ENCODE measurements around the gene DOK6. TPM values are rescaled to one million over a fixed set of nuclear protein-coding genes. Genes with fewer than 3 reads are reported as not detected.
A peak's percentile ranks its signal among the peaks of the same experiment; 100 is the strongest.

DOK6 gene
- total RNA-seq, 1 donor from 2014 or later = 8.9 TPM

DNA sequence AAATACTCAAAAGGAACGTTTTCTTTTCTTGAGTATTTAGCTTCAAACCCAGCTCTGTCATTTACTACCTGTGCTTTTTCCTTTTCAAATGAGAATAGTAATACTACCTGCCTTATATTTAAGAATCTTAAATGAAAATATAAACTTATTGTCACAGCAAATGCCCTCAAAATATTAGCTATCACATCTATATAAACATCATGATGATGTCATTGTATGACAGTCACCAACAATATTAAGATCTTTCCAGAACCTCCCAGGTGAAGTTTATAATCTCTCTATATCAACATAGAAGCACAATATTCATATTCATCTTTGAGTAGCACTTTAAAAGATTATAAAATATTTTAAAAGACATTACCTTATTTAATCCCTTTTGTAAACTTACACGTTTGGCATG lies 92.2 kb downstream of the DOK6 start:
- Mint-ChIP-seq H3K27ac (ENCODE audit: unreplicated experiment) (no peak overlapping the region), H3K4me3 (ENCODE audit: unreplicated experiment) (no peak overlapping the region), H3K9me3 (ENCODE audit: low read depth) (no peaks in the 10 kb centered on the region), H3K27me3 (ENCODE audit: low read depth) (no peaks in the 10 kb centered on the region), H3K36me3 (ENCODE audit: low read depth) (no peaks in the 10 kb centered on the region), H3K4me1 (ENCODE audit: low read depth) (peaks cover 14% of the 10 kb centered on the region)
- no peak for TF ChIP-seq CTCF (IDR thresholded peaks at IDR 0.05)
- DNase-seq (ENCODE audit: low spot score) = no peak

DNA sequence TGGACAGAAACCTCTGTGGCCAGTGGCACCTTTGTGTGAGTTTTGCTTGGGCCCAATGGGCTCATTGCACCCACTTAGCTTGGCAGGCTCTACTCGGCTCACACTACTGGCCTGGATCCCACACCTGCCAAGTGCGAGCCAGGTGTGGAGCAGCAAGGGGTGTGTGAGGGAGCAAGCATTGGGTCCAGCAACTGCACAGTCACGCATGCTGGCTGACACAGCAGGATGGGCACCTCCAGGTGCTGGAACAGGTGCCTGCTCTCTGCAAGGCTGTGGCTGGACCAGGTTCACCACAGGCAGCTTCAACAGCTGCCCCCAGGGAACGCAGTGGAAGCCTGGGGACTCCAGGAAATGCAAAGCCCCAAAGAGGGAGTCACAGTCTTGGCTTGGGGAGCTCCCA lies 94.2 kb downstream of the DOK6 start:
- no peaks in the 10 kb centered on the region for H3K36me3 Mint-ChIP-seq (ENCODE audit: low read depth)
- no peak overlapping the region for H3K27ac Mint-ChIP-seq (ENCODE audit: unreplicated experiment)
- no peak for TF ChIP-seq CTCF (IDR thresholded peaks at IDR 0.05)
- H3K4me3 Mint-ChIP-seq (ENCODE audit: unreplicated experiment) = no peak overlapping the region
- no peaks in the 10 kb centered on the region for H3K27me3 Mint-ChIP-seq (ENCODE audit: low read depth)
- H3K9me3 Mint-ChIP-seq (ENCODE audit: low read depth) = no peaks in the 10 kb centered on the region
- DNase-seq (ENCODE audit: low spot score) = no peak
- H3K4me1 Mint-ChIP-seq (ENCODE audit: low read depth) = peaks cover 13% of the 10 kb centered on the region

DNA sequence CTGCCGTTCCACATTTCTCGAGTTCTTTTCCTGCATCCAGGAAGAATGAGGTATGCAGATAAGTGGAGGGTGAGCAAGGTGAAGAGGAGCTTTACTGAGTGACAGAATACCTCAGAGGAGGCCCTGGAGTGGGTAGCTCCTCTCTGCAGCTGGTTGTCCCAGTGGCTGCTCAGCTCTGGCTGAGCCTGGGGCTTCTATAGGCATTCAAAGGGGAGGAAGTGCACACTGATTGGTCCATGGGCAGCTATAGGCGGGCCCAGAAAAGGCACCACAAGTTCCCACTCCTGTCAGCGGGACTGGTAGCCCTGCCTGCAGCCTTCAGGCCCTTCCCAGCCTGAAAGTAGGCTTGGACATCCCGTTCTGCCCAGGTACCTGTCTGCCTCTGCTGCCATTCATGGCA lies 94.7 kb downstream of the DOK6 start:
- peaks cover 8% of the 10 kb centered on the region for H3K4me1 Mint-ChIP-seq (ENCODE audit: low read depth)
- no peaks in the 10 kb centered on the region for H3K36me3 Mint-ChIP-seq (ENCODE audit: low read depth)
- no peak for DNase-seq (ENCODE audit: low spot score)
- no peaks in the 10 kb centered on the region for H3K27me3 Mint-ChIP-seq (ENCODE audit: low read depth)
- no peak for TF ChIP-seq CTCF (IDR thresholded peaks at IDR 0.05)
- H3K9me3 Mint-ChIP-seq (ENCODE audit: low read depth) = no peaks in the 10 kb centered on the region
- no peak overlapping the region for H3K27ac Mint-ChIP-seq (ENCODE audit: unreplicated experiment)
- H3K4me3 Mint-ChIP-seq (ENCODE audit: unreplicated experiment) = no peak overlapping the region

DNA sequence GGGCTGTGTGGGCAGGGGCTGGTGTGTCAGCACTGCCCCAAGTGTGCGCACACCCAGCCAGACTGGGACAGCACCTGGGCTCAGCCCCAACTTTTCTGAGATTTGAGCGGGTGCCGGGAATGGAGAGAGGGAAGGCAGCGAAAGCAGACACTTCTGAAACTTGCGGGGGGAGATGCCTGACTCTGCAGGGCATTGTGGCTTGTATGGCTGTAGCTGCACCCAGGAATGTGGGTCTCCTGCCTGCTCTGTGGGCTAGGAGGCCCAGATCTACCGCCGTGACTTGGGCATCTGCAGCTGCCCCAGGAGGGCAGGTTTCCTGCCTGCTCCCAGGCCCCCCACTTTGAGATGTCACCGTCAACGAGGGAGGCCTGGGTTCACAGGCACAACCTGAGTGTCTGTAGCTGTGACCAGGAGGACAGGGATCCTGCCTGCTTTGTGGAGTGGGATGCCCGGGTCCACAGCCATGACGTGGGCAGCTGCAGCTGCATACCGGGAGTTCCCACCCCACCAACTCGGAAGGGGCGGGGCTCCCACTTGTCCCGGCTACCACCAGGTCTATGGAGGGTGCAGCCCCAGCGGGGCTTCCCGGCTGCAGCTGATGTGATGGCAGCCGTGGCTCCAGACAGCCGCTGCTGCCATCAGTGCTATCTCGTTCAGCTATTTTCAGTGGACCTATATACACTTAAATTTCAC lies 95.3 kb downstream of the DOK6 start:
- Mint-ChIP-seq H3K27me3 (ENCODE audit: low read depth) (no peaks in the 10 kb centered on the region), H3K36me3 (ENCODE audit: low read depth) (no peaks in the 10 kb centered on the region), H3K4me1 (ENCODE audit: low read depth) (peaks cover 4% of the 10 kb centered on the region), H3K4me3 (ENCODE audit: unreplicated experiment) (no peak overlapping the region), H3K27ac (ENCODE audit: unreplicated experiment) (no peak overlapping the region), H3K9me3 (ENCODE audit: low read depth) (no peaks in the 10 kb centered on the region)
- TF ChIP-seq CTCF (IDR thresholded peaks at IDR 0.05) = no peak
- DNase-seq (ENCODE audit: low spot score) = peak; percentile 84

DNA sequence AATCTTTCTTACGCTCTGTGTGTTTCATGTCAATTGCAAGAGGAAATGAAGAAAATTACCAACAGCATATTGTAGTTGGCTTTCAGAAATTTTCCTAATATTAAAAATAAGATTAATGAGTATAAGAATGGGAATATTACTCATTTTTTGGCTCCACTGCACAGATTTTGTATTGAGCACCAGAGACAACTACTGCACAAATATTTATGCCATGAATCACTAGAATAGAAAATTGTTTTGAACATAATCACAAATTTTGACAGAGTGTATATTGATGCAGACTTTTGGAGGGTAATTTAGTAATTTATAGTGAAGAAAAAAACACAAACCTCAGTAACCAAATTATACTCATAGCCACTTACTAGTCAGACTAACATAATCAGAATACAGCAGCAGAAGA lies 118.3 kb downstream of the DOK6 start:
- H3K4me1 Mint-ChIP-seq (ENCODE audit: low read depth) = no peaks in the 10 kb centered on the region
- DNase-seq (ENCODE audit: low spot score) = no peak
- H3K4me3 Mint-ChIP-seq (ENCODE audit: unreplicated experiment) = no peak overlapping the region
- no peaks in the 10 kb centered on the region for H3K27me3 Mint-ChIP-seq (ENCODE audit: low read depth)
- no peaks in the 10 kb centered on the region for H3K9me3 Mint-ChIP-seq (ENCODE audit: low read depth)
- no peak overlapping the region for H3K27ac Mint-ChIP-seq (ENCODE audit: unreplicated experiment)
- H3K36me3 Mint-ChIP-seq (ENCODE audit: low read depth) = no peaks in the 10 kb centered on the region
- TF ChIP-seq CTCF (IDR thresholded peaks at IDR 0.05) = no peak

All from chondrocyte (in vitro differentiated cells).